ENCODE results near the gene TNPO2.
"Not testable (repeated sequence)": the region's sequence is repeated elsewhere in the genome, so short reads cannot be mapped to it uniquely, and the experiment has no call there.

Gene TNPO2

GRCh38 chr19:12736995-12737834 is 13.5 kb upstream of the TNPO2 start, which contains the start of gene GET3:
Gene GET3 (plus strand): TSS chr19:12737497. CDS start chr19:12737506, 9 bp downstream.
- DNase-seq (ENCODE audit: low read depth, low spot score): peak; percentile 56

- no peak for DNase-seq (ENCODE audit: low read depth, low spot score)
Measured at GRCh38 chr19:12733369-12734214, 9.9 kb upstream of the TNPO2 start.

GRCh38 chr19:12731337-12731736 is 7.6 kb upstream of the TNPO2 start:
- no peak for DNase-seq (ENCODE audit: low read depth, low spot score)

- no peak for DNase-seq (ENCODE audit: low read depth, low spot score)
Measured at GRCh38 chr19:12730064-12730463, 6.3 kb upstream of the TNPO2 start.

GRCh38 chr19:12727745-12728433 is 4.2 kb upstream of the TNPO2 start:
- no peak for DNase-seq (ENCODE audit: low read depth, low spot score)

GRCh38 chr19:12726988-12727316 is 3.2 kb upstream of the TNPO2 start:
- DNase-seq (ENCODE audit: low read depth, low spot score): no peak

GRCh38 chr19:12725612-12726011 is 1.9 kb upstream of the TNPO2 start:
- not testable (repeated sequence) for DNase-seq (ENCODE audit: low read depth, low spot score)

- DNase-seq (ENCODE audit: low read depth, low spot score): no peak
Measured at GRCh38 chr19:12723381-12723640, 421 bp downstream of the TNPO2 start.

GRCh38 chr19:12722566-12723380 is 959 bp downstream of the TNPO2 start:
- DNase-seq (ENCODE audit: low read depth, low spot score): peak; percentile 79

GRCh38 chr19:12721656-12722565 is 1.8 kb downstream of the TNPO2 start:
- DNase-seq (ENCODE audit: low read depth, low spot score): no peak

- DNase-seq (ENCODE audit: low read depth, low spot score): no peak
Measured at GRCh38 chr19:12720851-12721655, 2.7 kb downstream of the TNPO2 start.

- DNase-seq (ENCODE audit: low read depth, low spot score): no peak
Measured at GRCh38 chr19:12720296-12720695, 3.4 kb downstream of the TNPO2 start.

- DNase-seq (ENCODE audit: low read depth, low spot score): no peak
Measured at GRCh38 chr19:12715929-12716328, 7.8 kb downstream of the TNPO2 start.

GRCh38 chr19:12715102-12715501 is 8.6 kb downstream of the TNPO2 start:
- no peak for DNase-seq (ENCODE audit: low read depth, low spot score)

GRCh38 chr19:12713304-12713703 is 10.4 kb downstream of the TNPO2 start:
- DNase-seq (ENCODE audit: low read depth, low spot score): not testable (repeated sequence)

- not testable (repeated sequence) for DNase-seq (ENCODE audit: low read depth, low spot score)
Measured at GRCh38 chr19:12712077-12712476, 11.7 kb downstream of the TNPO2 start.

- DNase-seq (ENCODE audit: low read depth, low spot score): no peak
Measured at GRCh38 chr19:12711187-12711586, 12.5 kb downstream of the TNPO2 start.

- no peak for DNase-seq (ENCODE audit: low read depth, low spot score)
Measured at GRCh38 chr19:12708641-12709040, 15.1 kb downstream of the TNPO2 start.

GRCh38 chr19:12706332-12706718 is 17.4 kb downstream of the TNPO2 start:
- no peak for DNase-seq (ENCODE audit: low read depth, low spot score)
